ENCODE results near the gene MED13L.

- TF ChIP-seq FOXM1 (IDR thresholded peaks at IDR 0.05; ENCODE audit: borderline replicate concordance) (no peak), NFRKB (IDR thresholded peaks at IDR 0.05) (no peak), FOXA1 (IDR thresholded peaks at IDR 0.05) (no peak), ZNF384 (IDR thresholded peaks at IDR 0.05) (no peak), ELF4 (IDR thresholded peaks at IDR 0.05) (no peak), HDGF (IDR thresholded peaks at IDR 0.05; ENCODE audit: borderline replicate concordance) (no peak), FOXK2 (IDR thresholded peaks at IDR 0.05) (no peak), SUZ12 (IDR thresholded peaks at IDR 0.05) (no peak), SP1 (IDR thresholded peaks at IDR 0.05) (no peak), CTBP1 (IDR thresholded peaks at IDR 0.05; ENCODE audit: borderline replicate concordance) (no peak), TARDBP (IDR thresholded peaks at IDR 0.05) (no peak), BHLHE40 (IDR thresholded peaks at IDR 0.05; ENCODE audit: borderline replicate concordance) (no peak), L3MBTL2 (conservative IDR thresholded peaks at IDR 0.05) (no peak)
These were observed 41.2 kb upstream of the MED13L start for GRCh38 chr12:116318576-116319232.

Data from HEK293T (cell line).